ENCODE data around the gene GALNT10. TPM values are rescaled to one million over a fixed set of nuclear protein-coding genes. Genes with fewer than 3 reads are reported as not detected.

Gene GALNT10
- total and polyA plus RNA-seq, 2 experiments from 2014 or later: 43.0 to 45.9 TPM

DNA sequence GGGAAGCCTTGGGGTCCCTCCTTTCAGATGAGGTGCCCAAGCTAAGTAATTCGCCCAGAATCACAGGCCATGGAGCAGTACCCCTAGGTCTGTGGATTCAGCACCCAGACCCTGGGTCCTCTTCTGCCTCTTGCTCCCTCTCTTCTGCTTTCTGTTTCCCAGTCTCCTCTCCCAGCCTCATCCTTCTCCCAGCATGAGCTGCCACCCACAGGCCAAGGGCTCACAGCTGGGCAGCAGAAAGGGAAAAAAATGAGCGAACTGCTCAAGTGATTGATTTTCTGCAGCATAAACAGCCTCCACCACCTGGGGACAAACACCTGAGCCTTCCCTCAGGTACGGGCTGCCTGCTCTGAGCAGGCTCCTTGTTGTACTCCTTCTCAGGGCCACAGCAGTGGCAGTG lies 141.4 kb downstream of the GALNT10 start:
- no peaks in the 10 kb centered on the region for H3K36me3 ChIP-seq (replicated peaks; ENCODE audit: insufficient read depth, low read depth)
- H3K9me2 ChIP-seq (replicated peaks; ENCODE audit: insufficient read depth): no peaks in the 10 kb centered on the region
- H3K4me2 ChIP-seq: no peak overlapping the region
- TF ChIP-seq EZH2 (IDR thresholded peaks at IDR 0.05; ENCODE audit: borderline replicate concordance) (no peak), EZH2phosphoT487 (IDR thresholded peaks at IDR 0.05; ENCODE audit: low read depth, severe bottlenecking, unreplicated experiment) (no peak)
- TF ChIP-seq, protein P1, sequence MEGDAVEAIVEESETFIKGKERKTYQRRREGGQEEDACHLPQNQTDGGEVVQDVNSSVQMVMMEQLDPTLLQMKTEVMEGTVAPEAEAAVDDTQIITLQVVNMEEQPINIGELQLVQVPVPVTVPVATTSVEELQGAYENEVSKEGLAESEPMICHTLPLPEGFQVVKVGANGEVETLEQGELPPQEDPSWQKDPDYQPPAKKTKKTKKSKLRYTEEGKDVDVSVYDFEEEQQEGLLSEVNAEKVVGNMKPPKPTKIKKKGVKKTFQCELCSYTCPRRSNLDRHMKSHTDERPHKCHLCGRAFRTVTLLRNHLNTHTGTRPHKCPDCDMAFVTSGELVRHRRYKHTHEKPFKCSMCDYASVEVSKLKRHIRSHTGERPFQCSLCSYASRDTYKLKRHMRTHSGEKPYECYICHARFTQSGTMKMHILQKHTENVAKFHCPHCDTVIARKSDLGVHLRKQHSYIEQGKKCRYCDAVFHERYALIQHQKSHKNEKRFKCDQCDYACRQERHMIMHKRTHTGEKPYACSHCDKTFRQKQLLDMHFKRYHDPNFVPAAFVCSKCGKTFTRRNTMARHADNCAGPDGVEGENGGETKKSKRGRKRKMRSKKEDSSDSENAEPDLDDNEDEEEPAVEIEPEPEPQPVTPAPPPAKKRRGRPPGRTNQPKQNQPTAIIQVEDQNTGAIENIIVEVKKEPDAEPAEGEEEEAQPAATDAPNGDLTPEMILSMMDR (IDR thresholded peaks at IDR 0.05; ENCODE audit: poor library complexity): no peak
- H3K79me2 ChIP-seq: no peaks in the 10 kb centered on the region
- no peak overlapping the region for H2AFZ ChIP-seq
- H3K27me3 ChIP-seq: no peaks in the 10 kb centered on the region
- no peak overlapping the region for H3K27ac ChIP-seq
- DNase-seq (ENCODE audit: low spot score): no peak
- H3K9me3 ChIP-seq (ENCODE audit: low read depth): no peaks in the 10 kb centered on the region
- H3K4me1 ChIP-seq (ENCODE audit: insufficient read depth): no peaks in the 10 kb centered on the region
- H3K4me3 ChIP-seq: no peak overlapping the region
- 90% methylated on average over 3 of the region's 3 CpGs for WGBS (ENCODE audit: low lambda C conversion rate, missing lambda C conversion rate)
- H4K20me1 ChIP-seq (ENCODE audit: insufficient read depth, poor library complexity, severe bottlenecking): no peaks in the 10 kb centered on the region

DNA sequence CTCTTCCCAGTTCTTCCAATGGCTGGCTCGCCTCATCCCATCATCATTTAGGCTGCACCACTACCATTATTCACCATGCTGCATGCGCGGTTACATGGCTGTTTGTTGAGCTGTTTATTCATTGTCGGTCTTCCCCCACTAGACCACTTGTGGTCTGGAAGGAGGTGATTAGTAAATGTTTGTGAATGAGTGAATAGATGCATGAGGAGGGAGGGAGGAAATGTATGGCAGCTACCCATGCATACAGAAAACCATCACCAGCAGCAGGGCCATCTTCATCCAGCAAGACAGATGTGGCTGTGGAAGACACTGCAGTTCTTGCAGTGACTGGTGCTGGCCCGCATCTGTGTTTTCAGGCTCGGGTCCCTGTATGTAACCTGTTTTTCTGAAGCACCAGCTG lies 141.9 kb downstream of the GALNT10 start:
- 94% methylated on average over 6 of the region's 6 CpGs for WGBS (ENCODE audit: low lambda C conversion rate, missing lambda C conversion rate)
- Histone ChIP-seq H4K20me1 (ENCODE audit: insufficient read depth, poor library complexity, severe bottlenecking) (no peaks in the 10 kb centered on the region), H3K4me3 (no peak overlapping the region), H3K4me2 (no peak overlapping the region), H3K27me3 (no peaks in the 10 kb centered on the region), H3K36me3 (replicated peaks; ENCODE audit: insufficient read depth, low read depth) (no peaks in the 10 kb centered on the region), H3K79me2 (no peaks in the 10 kb centered on the region), H3K27ac (no peak overlapping the region), H3K4me1 (ENCODE audit: insufficient read depth) (no peaks in the 10 kb centered on the region), H3K9me3 (ENCODE audit: low read depth) (no peaks in the 10 kb centered on the region), H2AFZ (no peak overlapping the region), H3K9me2 (replicated peaks; ENCODE audit: insufficient read depth) (no peaks in the 10 kb centered on the region)
- DNase-seq (ENCODE audit: low spot score): no peak
- TF ChIP-seq, protein P1 (IDR thresholded peaks at IDR 0.05; ENCODE audit: poor library complexity): no peak
- TF ChIP-seq EZH2 (IDR thresholded peaks at IDR 0.05; ENCODE audit: borderline replicate concordance) (no peak), EZH2phosphoT487 (IDR thresholded peaks at IDR 0.05; ENCODE audit: low read depth, severe bottlenecking, unreplicated experiment) (no peak)

DNA sequence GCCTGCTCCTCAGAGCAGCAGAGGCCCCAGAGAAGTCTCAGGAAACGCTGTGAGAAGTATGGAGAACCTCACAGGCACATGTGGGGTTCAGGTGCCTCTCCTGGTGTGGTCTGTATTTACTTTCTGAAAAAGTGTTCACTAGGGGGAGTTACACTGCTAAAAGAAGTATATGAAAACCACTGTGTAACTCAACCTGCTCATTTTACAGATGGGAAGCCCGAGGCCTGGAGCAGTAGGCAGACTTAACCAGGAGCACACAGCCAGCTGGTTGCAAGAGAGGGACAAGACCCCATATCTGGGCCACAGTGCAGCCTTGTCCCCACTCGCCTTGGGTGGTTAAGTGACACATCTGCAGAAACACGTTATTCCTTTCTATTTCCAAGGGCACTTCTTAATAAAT lies 142.5 kb downstream of the GALNT10 start:
- no peak for DNase-seq (ENCODE audit: low spot score)
- 99% methylated on average over 4 of the region's 4 CpGs for WGBS (ENCODE audit: low lambda C conversion rate, missing lambda C conversion rate)
- Histone ChIP-seq H3K27me3 (no peaks in the 10 kb centered on the region), H3K4me1 (ENCODE audit: insufficient read depth) (no peaks in the 10 kb centered on the region), H3K79me2 (no peaks in the 10 kb centered on the region), H3K36me3 (replicated peaks; ENCODE audit: insufficient read depth, low read depth) (no peaks in the 10 kb centered on the region), H3K9me3 (ENCODE audit: low read depth) (no peaks in the 10 kb centered on the region), H3K4me3 (no peak overlapping the region), H3K4me2 (no peak overlapping the region), H3K9me2 (replicated peaks; ENCODE audit: insufficient read depth) (no peaks in the 10 kb centered on the region), H3K27ac (no peak overlapping the region), H4K20me1 (ENCODE audit: insufficient read depth, poor library complexity, severe bottlenecking) (no peaks in the 10 kb centered on the region), H2AFZ (no peak overlapping the region)
- TF ChIP-seq, protein P1 (IDR thresholded peaks at IDR 0.05; ENCODE audit: poor library complexity): no peak
- TF ChIP-seq EZH2 (IDR thresholded peaks at IDR 0.05; ENCODE audit: borderline replicate concordance): no peak
- no peak for TF ChIP-seq EZH2phosphoT487 (IDR thresholded peaks at IDR 0.05; ENCODE audit: low read depth, severe bottlenecking, unreplicated experiment)
